Uterus (tissue), 2 donors: Measurements from ENCODE around the gene MRPL38.

Experiments
- POLR2A ChIP-seq, 2 donors: fragments of 450-650 bp; IDR thresholded peaks; one replicate each; pipeline ENCODE4 v1.6.1; 2016; ENCODE audit warnings: antibody characterized with exemption in 2 of 2, mild to moderate bottlenecking in 1 of 2, moderate library complexity in 1 of 2
- TF ChIP-seq, protein P1 (sequence below), 4 experiments: fragments of 200-600 bp in 2 of 4; fragments of 450-650 bp in 2 of 4; sonication (generic) in 2 of 4; IDR thresholded peaks; one replicate each; pipeline ENCODE4 v1.5.1; 2016 to 2019; ENCODE audit warnings: antibody characterized with exemption in 4 of 4, mild to moderate bottlenecking in 2 of 4, moderate library complexity in 1 of 4

DNA sequence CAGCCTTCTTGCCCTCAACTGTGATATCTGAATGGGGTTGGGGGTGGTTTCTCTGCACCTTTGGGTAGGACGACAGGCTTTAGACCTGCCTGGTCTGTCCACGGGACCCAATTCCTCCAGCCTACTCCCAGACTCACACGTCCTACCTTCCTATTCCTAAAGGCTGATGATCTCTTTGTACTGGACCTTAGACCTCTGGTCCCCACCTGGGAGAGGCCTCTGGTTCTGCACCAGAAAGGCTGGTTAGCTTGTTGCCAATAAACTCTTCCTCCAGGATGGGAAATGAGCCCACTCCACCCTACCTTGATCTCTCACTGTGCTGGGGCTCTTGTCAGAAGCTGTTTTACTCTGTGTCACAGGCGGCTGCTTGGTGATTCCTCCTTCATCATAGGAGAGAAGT, 21.8 kb upstream of the MRPL38 start:
- TF ChIP-seq, protein P1, sequence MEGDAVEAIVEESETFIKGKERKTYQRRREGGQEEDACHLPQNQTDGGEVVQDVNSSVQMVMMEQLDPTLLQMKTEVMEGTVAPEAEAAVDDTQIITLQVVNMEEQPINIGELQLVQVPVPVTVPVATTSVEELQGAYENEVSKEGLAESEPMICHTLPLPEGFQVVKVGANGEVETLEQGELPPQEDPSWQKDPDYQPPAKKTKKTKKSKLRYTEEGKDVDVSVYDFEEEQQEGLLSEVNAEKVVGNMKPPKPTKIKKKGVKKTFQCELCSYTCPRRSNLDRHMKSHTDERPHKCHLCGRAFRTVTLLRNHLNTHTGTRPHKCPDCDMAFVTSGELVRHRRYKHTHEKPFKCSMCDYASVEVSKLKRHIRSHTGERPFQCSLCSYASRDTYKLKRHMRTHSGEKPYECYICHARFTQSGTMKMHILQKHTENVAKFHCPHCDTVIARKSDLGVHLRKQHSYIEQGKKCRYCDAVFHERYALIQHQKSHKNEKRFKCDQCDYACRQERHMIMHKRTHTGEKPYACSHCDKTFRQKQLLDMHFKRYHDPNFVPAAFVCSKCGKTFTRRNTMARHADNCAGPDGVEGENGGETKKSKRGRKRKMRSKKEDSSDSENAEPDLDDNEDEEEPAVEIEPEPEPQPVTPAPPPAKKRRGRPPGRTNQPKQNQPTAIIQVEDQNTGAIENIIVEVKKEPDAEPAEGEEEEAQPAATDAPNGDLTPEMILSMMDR (IDR thresholded peaks at IDR 0.05): no peak
- TF ChIP-seq POLR2A (IDR thresholded peaks at IDR 0.05): no peak
